GM21825 (cell line): ENCODE results near the gene OR13J1.
"Not testable (repeated sequence)": the region's sequence is repeated elsewhere in the genome, so short reads cannot be mapped to it uniquely, and the experiment has no call there.

Experiments used
- ATAC-seq: cut with Tn5 transposase; IDR thresholded peaks from one replicate; pipeline ENCODE4 v1.9.1; 2021; ENCODE audit warnings: mild to moderate bottlenecking, moderate library complexity; ENCODE audit not compliant: unreplicated experiment

Gene OR13J1

DNA sequence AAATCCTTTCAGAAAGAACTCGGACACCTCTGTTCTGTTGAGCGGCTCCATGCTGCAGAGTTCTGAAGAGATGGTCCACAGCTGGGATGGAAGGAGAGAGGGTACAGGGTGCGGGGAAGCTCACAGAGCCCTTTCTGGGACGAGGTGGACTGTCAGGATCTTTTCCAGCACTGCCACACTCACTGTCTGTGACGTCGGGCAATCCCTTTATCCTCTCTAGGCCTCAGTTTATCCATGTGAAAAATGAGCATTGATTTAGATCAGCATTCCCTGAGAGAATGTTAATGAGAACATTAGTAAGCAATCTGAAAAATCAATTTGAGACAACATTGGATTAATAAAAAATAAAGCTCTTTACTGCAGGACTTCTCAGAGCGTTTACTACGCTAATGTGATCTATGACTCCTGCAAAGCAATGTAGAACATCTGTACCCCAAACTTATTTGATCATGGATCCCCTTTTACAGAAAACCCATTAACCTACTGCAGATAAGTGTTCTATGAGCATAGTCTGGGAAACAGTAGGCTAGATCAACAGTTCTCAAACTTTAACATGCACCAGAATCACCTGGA, at the start of gene OR13J1:
Gene OR13J1 (minus strand): TSS at position 51 of the 573 bp plus-strand sequence. CDS start 0 bp downstream, at position 51.
- ATAC-seq = no peak

DNA sequence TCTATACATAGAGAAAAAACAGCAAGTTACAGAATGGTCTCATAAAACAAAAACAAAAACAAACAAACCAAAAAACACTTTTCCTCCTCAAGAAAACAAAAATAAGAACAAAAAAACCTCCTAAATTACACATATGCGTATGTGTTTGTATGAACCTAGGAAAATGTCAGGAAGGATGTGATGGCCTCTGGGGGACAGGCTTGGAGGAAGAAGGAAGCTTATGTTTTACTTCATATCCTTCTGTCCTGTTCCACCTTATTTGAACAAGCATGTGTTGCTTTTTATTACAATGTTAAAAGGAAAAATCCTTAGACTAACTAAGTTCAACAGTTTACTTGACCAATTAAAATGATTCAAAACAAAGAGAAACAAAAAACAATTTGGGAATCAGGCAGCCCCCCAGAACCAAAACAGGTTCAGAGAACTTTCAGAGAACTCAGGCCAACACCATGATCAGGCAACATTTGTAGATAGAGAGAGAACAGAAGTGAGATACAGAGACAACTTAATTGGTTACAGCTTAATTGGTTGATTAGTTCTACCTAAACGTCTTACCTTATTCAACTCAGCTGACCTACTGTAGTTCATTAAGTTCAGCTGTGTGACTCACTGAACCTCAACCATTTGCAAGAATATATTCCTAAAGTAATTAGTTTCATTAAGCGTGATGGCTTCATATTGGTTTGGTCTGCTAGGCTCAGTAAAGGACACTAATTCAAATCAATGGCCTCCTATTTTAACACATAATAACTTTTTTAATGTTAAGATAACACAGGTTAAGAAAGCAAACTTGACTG, 49.2 kb upstream of the OR13J1 start:
- ATAC-seq = no peak

- ATAC-seq = no peak
Observed at GRCh38 chr9:35918780-35919179, 48.6 kb upstream of the OR13J1 start.

- no peak for ATAC-seq
Observed at GRCh38 chr9:35917261-35917660, 47.1 kb upstream of the OR13J1 start.

DNA sequence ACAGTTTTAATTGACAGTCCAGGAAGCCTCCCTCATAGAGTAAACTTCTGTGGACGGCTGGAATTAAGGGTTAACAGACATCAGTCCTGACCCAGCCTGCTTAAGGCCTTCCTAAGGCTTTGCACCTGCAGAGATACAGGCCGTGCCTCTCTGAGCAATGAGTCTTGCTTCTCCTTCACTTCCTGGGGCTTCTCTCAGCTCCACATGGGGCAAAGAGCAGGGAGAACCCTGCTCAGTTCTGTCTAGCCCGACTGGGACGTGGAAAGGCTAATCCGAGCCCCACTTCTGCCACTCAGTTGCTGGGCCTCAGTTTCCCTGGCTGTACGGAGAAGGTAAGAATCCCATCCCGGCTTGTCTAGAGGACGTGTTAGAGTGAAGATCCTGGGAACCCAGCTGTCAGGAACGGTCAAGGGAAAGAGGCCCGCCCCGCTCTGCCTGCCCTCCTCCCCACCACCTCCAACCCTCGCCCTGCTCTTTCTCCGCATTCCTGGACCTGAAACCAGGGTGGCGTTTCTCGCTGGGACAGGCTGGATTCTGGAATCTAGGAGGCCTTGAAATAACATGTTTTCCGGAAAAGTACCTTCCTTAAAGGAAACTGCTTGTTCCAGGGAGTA, 45.6 kb upstream of the OR13J1 start:
- ATAC-seq = no peak

GRCh38 chr9:35914301-35914807, 44.2 kb upstream of the OR13J1 start:
- ATAC-seq = no peak

- ATAC-seq = not testable (repeated sequence)
Observed at GRCh38 chr9:35913429-35913828, 43.2 kb upstream of the OR13J1 start.

GRCh38 chr9:35912791-35913400, 42.7 kb upstream of the OR13J1 start:
- no peak for ATAC-seq

DNA sequence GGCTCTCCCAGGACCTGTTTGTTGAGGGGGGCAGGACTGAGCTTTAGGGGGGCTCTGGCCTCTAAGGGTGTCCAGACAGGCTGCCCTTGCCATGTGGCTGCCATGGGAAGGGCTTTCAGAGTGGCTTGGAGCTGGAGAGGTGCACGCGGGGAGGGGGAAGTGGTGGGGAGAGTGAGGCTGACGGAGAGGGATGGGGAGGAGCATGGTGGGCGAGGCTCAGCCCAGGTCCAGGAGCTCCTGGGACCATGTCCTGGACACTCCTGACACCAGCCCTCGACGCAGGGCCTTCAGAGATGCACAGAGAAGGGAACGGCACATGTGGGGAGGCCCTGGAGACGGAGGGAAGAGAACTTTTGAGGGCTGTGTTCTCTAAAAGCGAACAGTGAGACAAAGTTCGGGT, 41.5 kb upstream of the OR13J1 start:
- ATAC-seq = no peak

GRCh38 chr9:35910613-35911359, 40.6 kb upstream of the OR13J1 start:
- no peak for ATAC-seq

DNA sequence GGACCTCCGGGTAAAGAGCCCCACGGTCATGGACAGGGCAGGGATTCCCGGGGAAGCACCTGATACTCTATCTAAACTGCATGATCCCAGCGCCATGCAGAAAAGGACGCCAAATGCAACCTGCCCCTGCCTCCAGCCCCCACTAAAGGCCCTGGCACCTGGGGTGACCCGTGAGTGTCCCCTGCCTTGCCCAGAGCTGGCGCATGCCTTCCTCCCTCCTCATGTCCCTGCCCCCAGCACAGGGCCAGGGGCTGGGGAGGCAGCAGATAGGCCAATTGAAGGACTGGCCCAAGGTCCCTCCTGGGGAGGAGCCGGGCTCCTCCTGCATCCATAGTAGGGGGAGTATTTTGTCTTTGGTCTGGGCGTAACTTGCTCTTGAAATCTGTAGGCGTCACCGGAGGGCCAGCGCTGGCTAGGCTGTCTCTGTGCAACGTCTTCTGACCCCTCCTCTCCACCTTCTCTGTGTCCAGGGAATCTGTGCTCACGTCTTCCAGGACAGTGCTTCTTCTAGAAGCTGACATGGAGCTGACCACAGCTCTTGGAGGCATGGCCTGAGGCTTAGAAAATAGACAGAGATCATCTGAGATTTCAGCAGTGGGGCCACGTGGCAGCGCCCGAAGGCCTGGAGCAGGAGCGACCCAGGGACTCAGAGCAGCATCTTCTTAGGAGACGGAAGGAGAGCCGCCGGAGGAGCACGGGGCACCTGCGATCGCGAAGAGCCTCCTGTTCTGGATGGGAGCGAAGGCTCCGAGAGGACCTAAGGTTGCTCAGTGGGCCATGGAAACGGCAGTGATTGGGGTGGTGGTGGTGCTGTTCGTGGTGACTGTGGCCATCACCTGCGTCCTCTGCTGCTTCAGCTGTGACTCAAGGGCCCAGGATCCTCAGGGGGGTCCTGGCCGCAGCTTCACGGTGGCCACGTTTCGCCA, 39.7 kb upstream of the OR13J1 start:
- no peak for ATAC-seq

- no peak for ATAC-seq
Observed at GRCh38 chr9:35909274-35909673, 39.1 kb upstream of the OR13J1 start, which contains the start of gene SPAAR. SPAAR (plus strand) TSS chr9:35909490; CDS start chr9:35910464, 974 bp downstream.

DNA sequence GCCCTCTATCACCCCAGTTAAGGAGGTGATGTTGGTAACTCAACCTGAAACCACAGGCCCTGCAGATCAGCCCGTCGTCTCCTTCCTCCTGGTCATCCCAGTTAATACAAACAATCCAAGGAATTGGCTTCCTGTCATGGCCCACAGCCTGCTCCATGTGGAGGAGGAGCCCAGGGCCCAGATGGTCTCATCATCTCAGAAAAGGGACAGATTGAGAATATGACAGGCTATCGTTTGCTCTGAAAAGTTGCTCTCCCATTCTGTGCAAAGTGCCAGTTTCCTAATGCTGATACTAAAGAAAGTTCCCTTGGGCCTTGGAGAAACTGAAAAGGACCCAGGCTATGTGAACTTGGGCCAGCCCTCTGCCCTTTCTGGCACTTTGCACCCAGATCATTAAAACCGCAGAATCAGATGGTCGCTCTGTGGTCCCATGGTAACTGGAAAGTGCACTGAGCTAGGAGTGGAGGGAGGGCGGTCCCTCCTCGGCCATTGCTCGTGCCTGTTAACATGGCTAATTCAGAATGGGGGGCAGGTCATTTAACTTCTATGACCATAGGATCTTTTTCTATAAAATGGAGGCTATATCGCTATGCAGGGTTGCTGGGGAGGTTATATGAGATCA, 38.4 kb upstream of the OR13J1 start:
- ATAC-seq = no peak

DNA sequence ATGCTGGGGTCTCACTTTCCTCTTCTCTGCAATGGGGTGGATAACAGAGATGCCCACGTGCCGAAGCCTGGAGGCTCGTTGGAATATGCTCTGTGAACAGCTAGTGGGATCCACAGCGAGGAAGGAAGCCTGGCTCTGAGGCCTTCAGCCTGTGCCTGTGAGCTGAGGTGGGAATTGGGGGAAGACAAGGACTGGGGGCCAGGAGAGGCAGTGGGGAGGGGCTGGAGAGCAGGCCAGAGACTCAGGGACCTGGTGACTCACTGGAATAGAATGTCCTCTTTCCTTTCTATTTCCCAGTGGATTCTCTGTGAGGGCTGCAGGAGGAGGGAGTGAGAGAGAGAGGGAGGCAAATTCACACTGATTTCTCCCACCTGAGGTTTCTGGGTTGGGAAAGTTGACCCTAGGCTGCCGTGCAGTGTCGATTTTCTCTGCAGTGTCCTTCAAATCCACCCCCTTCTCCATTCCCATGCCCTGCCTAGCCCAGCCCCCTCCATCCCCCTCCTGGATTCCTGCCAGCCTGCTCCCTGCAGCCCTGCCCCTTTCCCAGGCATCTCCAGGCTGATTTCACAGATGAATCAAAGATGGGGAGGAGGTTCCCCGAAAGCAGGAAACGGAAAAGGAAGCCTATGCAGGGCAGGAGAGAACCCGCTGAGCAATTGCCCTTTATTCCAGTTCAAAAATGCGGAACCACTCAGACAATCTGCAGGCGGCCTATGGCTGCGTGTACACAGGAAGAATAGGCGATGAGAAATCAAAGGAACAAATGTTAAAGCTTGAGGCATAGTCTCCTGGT, 37.7 kb upstream of the OR13J1 start:
- ATAC-seq = no peak

DNA sequence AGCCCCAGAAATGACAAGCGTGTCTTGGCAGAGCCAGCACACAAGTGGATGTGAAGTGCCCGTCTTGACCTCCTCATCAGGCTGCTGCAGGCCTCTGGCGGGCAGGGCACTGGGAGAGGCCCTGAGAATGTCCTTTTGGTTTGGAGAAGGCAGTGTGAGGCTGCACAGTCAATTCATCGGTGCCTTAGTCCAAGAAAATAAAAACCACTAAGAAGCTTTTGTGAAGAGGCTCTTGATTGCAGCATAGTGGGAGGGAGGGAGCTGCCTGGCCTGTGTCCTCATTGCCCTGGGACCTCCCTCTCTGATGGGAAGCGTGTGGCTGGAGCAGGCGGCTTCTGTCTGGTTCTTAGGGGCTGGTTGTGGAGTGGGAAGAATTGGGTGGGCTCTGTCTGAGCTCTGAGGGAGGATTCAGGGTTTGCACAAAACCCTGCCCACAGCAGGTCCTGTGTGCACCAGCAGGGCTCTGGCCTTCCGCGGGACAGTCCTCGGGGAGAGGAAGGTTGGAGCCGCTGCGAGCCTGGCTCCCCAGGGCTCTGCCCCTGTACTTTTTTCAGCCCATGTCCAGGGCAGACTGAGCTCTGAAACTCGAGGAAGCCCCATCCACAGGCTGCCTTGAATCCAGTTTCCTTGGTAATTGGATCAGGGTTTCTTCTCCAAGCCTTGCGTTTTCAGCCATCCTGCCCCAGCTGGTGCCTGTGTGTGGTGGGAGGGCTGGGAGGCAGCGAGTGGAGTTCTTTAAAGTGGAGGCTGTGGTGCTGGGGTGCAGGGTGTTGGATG, 36.9 kb upstream of the OR13J1 start:
- ATAC-seq = no peak

DNA sequence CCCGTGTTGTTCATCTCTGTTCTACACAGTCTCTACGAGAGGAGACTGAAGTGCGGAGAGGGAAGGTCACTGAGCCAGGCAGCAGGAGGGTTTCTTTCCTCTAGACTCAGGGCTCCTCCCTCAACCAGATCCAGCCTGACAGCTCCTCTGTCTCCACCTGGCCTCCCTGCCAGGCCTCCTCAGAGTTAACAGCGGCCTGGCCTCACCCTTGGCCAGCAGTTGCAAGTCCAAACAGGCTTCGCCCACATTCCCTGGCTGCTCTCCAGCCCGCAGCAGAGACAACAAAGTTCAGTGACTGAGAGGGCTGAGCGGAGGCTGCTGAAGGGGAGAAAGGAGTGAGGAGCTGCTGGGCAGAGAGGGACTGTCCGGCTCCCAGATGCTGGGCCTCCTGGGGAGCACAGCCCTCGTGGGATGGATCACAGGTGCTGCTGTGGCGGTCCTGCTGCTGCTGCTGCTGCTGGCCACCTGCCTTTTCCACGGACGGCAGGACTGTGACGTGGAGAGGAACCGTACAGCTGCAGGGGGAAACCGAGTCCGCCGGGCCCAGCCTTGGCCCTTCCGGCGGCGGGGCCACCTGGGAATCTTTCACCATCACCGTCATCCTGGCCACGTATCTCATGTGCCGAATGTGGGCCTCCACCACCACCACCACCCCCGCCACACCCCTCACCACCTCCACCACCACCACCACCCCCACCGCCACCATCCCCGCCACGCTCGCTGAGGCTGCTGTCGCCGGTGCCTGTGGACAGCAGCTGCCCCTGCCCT, 35.9 kb upstream of the OR13J1 start, which contains the start of gene HRCT1:
Gene HRCT1 (plus strand): TSS at position 291 of the 768 bp plus-strand sequence. CDS start 86 bp downstream, at position 377.
- ATAC-seq = no peak
